Measurements from ENCODE around the gene KLHL25. TPM values are rescaled to one million over a fixed set of nuclear protein-coding genes. Genes with fewer than 3 reads are reported as not detected.

The KLHL25 gene
- polyA plus RNA-seq, 2 of the 4 experiments (the other 2 are of a cell fraction): 3.2 to 6.1 TPM

GRCh38 chr15:85821545-85821944 lies 26.8 kb upstream of the KLHL25 start:
- TF ChIP-seq RAD21 (conservative IDR thresholded peaks at IDR 0.05 in 1 of 2, IDR thresholded peaks at IDR 0.05 in 1 of 2): no peak
- no peak for TF ChIP-seq PHF8 (IDR thresholded peaks at IDR 0.05; ENCODE audit: borderline replicate concordance, low read depth)
- TF ChIP-seq RARB (CRISPR knock-in tag; IDR thresholded peaks at IDR 0.05): no peak
- TF ChIP-seq MAZ (IDR thresholded peaks at IDR 0.05; ENCODE audit: borderline replicate concordance, low read depth, low read length): no peak
- no peak for TF ChIP-seq CHD2 (IDR thresholded peaks at IDR 0.05; ENCODE audit: low read length, partially characterized antibody)
- TF ChIP-seq EHF (CRISPR knock-in tag; IDR thresholded peaks at IDR 0.05): no peak
- no peak for TF ChIP-seq NPAS2 (CRISPR knock-in tag; IDR thresholded peaks at IDR 0.05; ENCODE audit: borderline replicate concordance)
- TF ChIP-seq CBX2 (IDR thresholded peaks at IDR 0.05; ENCODE audit: borderline replicate concordance, low read depth): no peak
- TF ChIP-seq NFE2L2 (conservative IDR thresholded peaks at IDR 0.05; ENCODE audit: low read length): no peak
- no peak for TF ChIP-seq POLR2AphosphoS2 (conservative IDR thresholded peaks at IDR 0.05; ENCODE audit: low read length)
- no peak for TF ChIP-seq JUN (IDR thresholded peaks at IDR 0.05)
- FAIRE-seq (no peak), DNase-seq (ENCODE audit: low read depth in 1 of 2, low spot score in 1 of 2) (no peak), ATAC-seq (no peak)
- 62% methylated on average over 6 of the region's 6 CpGs for WGBS (ENCODE audit: missing lambda C conversion rate)
- H3K27ac ChIP-seq: no peak overlapping the region
- CTCF ChIA-PET: interaction anchor here (0.6 to 5.3 kb wide), 5 partner anchors 11 to 1197 kb away, joined by 3 to 28 read pairs (median 6); no protein-coding TSS in a partner anchor
- no peak overlapping the region for H3K4me3 ChIP-seq
- H3K4me1 ChIP-seq: no peaks in the 10 kb centered on the region
- H3K4me2 ChIP-seq: no peak overlapping the region
- H3K9me3 ChIP-seq: no peaks in the 10 kb centered on the region
- POLR2A ChIA-PET: no interaction called here

- Histone ChIP-seq H3K4me1 (no peaks in the 10 kb centered on the region), H3K27ac (no peak overlapping the region), H3K4me3 (no peak overlapping the region), H3K9me3 (no peaks in the 10 kb centered on the region), H3K4me2 (no peak overlapping the region)
- TF ChIP-seq FOSB (CRISPR knock-in tag; IDR thresholded peaks at IDR 0.05) (no peak), CEBPB (IDR thresholded peaks at IDR 0.05) (no peak), RCOR1 (IDR thresholded peaks at IDR 0.05; ENCODE audit: low read depth, low read length) (no peak), JUNB (IDR thresholded peaks at IDR 0.05) (no peak), CBX2 (IDR thresholded peaks at IDR 0.05; ENCODE audit: borderline replicate concordance, low read depth) (no peak), HEYL (CRISPR knock-in tag; IDR thresholded peaks at IDR 0.05) (no peak), PHF8 (IDR thresholded peaks at IDR 0.05; ENCODE audit: borderline replicate concordance, low read depth) (no peak), MAX (IDR thresholded peaks at IDR 0.05) (no peak), POLR2AphosphoS2 (conservative IDR thresholded peaks at IDR 0.05; ENCODE audit: low read length) (no peak), CTCF (IDR thresholded peaks at IDR 0.05) (no peak), FOXS1 (CRISPR knock-in tag; IDR thresholded peaks at IDR 0.05) (no peak), ZC3H11A (IDR thresholded peaks at IDR 0.05) (no peak)
- TF ChIP-seq, protein P1, sequence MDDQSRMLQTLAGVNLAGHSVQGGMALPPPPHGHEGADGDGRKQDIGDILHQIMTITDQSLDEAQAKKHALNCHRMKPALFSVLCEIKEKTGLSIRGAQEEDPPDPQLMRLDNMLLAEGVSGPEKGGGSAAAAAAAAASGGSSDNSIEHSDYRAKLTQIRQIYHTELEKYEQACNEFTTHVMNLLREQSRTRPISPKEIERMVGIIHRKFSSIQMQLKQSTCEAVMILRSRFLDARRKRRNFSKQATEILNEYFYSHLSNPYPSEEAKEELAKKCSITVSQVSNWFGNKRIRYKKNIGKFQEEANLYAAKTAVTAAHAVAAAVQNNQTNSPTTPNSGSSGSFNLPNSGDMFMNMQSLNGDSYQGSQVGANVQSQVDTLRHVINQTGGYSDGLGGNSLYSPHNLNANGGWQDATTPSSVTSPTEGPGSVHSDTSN (IDR thresholded peaks at IDR 0.05): no peak
- TF ChIP-seq, protein P2, sequence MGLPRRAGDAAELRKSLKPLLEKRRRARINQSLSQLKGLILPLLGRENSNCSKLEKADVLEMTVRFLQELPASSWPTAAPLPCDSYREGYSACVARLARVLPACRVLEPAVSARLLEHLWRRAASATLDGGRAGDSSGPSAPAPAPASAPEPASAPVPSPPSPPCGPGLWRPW (IDR thresholded peaks at IDR 0.05): no peak
- TF ChIP-seq, protein P3, sequence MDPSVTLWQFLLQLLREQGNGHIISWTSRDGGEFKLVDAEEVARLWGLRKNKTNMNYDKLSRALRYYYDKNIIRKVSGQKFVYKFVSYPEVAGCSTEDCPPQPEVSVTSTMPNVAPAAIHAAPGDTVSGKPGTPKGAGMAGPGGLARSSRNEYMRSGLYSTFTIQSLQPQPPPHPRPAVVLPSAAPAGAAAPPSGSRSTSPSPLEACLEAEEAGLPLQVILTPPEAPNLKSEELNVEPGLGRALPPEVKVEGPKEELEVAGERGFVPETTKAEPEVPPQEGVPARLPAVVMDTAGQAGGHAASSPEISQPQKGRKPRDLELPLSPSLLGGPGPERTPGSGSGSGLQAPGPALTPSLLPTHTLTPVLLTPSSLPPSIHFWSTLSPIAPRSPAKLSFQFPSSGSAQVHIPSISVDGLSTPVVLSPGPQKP (IDR thresholded peaks at IDR 0.05; ENCODE audit: low read depth, low read length): no peak
- TF ChIP-seq, protein P4, sequence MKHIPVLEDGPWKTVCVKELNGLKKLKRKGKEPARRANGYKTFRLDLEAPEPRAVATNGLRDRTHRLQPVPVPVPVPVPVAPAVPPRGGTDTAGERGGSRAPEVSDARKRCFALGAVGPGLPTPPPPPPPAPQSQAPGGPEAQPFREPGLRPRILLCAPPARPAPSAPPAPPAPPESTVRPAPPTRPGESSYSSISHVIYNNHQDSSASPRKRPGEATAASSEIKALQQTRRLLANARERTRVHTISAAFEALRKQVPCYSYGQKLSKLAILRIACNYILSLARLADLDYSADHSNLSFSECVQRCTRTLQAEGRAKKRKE (CRISPR knock-in tag; IDR thresholded peaks at IDR 0.05; ENCODE audit: low read depth): no peak
- ChIA-PET CTCF (interaction anchor here (1.4 to 5.3 kb wide), 8 partner anchors 9 to 90 kb away, joined by 3 to 28 read pairs (median 4); no protein-coding TSS in a partner anchor), POLR2A (no interaction called here)
- 67% methylated on average over 5 of the region's 5 CpGs for WGBS (ENCODE audit: missing lambda C conversion rate)
- FAIRE-seq: no peak
- no peak for DNase-seq (ENCODE audit: low read depth in 1 of 2, low spot score in 1 of 2)
- no peak for ATAC-seq
Observed at GRCh38 chr15:85819938-85820337, 25.2 kb upstream of the KLHL25 start.

All from A549 (cell line).